Pulmonary artery endothelial cell (primary cell): ENCODE measurements around the gene ERP27. TPM values are rescaled to one million over a fixed set of nuclear protein-coding genes. Genes with fewer than 3 reads are reported as not detected.

ENCODE experiments used
- DNase-seq: peaks from one replicate; pipeline ENCODE4 v3.0.0-alpha.2; 2011; ENCODE audit warnings: low read depth, low spot score
- total RNA-seq: library from RNA; depleted of rRNA; stranded (reverse); fragments of >200 nt; gene quantifications from 2 replicates; pipeline ENCODE4 v1.2.3, GENCODE V29; 2014

ERP27 gene
- total RNA-seq, 1 donor from 2014 or later, result 0.33 TPM

DNA sequence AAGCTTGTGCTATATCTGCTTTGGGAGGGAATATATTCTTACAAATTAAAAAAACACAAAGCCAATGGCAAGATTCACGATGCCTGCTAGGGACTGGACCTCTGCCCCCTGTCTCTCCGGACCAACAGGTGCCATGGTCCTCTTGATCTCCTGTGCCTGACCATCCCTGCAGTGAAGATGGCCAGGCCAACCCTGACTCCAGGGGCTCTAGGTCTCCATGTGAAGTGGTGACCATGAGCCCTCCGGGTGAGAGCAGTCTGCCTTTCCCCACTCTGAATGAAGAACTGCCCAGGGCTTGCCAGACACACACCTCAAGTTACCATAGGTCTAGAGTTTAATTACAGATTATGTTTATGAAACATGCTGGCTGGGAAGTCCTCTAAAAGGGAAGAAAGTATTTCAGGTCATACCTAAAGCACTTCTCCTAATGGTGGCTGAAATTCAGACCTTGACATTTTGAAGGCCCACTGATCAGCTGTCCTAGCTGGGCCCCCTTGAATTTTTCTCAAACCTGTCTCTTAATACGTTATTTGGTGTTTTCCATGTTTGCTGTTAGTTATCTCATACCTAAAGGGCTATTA lies 21.7 kb upstream of the ERP27 start:
- no peak for DNase-seq

DNA sequence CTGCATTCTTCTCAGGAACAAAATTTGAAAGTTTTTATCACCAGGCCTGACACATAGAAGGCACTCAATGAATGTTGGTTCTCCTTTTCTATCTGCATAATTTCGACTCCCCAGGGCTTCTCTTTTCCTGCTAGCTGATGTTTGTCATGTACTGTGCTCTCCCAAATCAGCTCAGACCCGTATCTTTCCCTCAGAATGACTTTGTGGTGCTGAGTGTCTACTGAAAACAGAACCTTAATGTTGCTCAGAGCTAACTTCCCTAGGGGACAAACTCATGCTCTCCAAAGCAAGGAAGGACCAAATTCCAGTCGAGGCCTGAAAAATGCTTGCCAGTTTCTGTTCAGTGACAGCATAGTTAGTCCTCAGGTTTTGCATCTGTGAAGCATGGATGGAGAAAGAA lies 21.1 kb upstream of the ERP27 start:
- DNase-seq, result no peak

DNA sequence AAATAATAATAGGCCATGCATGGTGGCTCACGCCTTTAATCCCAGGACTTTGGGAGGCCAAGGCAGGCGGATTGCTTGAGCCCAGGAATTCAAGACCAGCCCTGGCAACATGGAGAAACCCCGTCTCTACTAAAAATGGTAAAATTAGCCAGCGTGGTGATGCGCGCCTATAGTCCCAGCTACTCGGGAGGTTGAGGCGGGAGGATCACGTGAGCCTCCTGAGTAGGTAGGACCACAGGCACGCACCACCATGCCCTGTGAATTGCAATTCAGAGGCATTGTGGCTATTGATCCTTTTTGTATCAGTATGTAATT lies 20.7 kb upstream of the ERP27 start:
- no peak for DNase-seq

GRCh38 chr12:14958361-14959125 lies 20.2 kb upstream of the ERP27 start:
- DNase-seq, result no peak

- no peak for DNase-seq
Measured at GRCh38 chr12:14957551-14958168, 19.3 kb upstream of the ERP27 start.

- no peak for DNase-seq
Measured at GRCh38 chr12:14956905-14957304, 18.6 kb upstream of the ERP27 start.

DNA sequence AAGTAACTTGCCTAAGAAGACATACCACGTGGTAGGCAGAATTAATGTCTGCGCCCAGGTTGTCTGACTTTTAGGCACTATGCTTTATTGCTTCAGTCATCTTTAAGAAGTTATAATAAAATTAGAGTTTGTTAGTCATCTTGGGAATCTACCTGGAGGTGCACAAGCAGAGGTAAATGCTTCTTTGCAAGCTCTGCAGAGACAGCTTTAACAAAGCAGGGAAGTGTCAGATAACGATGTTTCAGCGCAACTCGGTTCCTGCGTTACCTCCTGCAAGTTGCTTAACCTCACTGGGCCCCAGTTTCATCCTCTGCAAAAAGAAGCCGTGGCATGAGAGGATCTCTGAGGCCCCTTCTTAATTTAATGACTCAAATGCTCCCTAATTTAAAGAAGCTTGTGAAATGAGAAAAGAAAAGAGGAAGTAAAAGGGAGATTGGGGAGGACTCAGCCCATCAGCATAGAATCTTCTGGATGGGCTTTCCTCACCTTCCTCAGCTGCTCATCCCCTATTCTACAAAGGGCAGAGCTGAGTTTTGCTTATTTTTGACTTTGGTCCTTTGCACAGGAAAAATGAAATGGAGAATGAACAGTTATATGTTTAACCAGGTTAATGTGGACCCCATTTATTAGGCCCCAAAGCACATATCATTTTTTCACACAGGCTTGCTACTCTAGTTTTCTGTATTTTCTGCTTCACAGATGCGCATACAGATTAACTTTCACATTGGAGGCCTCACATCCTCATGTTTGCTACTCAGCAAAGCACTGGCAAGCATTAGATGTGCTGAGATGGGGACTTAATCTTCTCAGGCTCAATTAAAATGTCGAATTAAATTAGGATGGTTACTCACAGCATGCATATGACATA lies 17.9 kb upstream of the ERP27 start:
- DNase-seq, result no peak

DNA sequence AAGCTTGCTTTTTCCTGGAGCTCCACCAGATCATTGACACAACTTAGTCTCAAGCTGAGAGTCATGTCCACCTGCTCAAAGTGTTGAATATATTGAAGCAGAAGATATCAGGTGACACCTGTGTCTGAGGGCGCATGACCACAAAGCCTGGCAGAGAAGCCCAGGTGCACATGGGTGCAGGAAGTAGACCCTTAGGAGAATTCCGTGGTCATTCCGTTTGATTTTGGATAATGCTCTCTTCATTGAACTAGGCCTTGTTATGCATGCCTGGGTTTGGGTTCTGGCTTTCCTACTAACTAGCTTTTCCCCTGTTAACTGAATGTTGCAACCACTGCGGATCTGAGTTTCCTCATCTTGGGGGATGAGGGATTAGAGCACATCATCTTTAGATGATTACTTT lies 15.9 kb upstream of the ERP27 start:
- no peak for DNase-seq

DNA sequence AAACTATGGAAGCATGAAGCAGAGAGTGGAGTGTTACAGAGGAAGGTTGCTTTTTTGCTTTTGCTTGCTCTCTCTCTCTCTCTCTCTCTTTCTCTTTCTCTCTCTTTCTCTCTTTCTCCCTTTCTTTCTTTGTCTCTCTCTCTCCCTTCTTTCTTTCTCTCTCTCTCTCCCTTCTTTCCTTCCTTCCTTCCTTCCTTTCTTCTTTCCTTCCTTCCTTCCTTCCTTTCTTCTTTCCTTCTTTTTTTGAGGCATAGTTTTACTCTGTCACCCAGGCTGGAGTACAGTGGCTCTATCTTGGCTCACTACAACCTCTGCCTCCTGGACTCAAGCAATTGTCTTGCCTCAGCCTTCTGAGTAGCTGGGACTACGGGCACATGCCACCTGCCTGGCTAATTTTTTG lies 15.4 kb upstream of the ERP27 start:
- DNase-seq, result no peak

GRCh38 chr12:14952299-14952921 lies 14.1 kb upstream of the ERP27 start:
- DNase-seq, result peak; percentile 99

GRCh38 chr12:14951851-14952250 lies 13.5 kb upstream of the ERP27 start:
- no peak for DNase-seq

DNA sequence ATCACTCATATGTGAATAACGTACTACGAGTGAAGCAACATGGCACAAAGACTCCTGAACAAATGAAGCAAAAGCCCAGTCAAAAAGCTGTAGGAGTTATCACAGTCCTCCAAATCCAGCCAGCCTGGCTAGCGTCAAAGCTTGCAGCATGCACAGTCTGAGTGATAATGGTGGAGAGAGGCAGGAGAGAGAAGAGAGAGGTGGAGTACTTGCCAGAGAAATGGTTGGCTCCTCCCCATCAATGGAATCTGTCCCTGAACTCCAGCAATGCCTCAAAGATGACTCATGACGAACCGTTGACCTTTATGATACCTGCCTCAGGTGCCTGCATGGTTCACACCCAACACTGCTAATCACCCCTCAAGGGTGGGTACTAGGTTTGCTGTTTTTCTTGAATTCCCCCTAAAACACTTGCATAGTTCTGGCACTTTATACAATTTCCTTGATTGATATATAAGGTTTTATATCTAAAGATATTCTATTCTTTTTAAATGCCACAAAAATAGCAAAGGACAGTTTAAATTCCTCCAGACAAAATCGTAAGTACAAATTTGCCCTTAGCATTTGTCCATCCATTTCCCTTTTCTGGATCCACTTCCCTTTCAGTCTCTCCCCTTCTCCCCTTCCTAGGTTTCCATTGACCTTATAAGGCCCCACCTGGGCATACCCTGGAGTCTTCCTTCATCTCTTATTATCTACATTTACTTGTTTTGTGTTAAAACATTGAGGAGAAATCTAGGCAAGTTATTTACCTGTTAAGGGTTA lies 12.8 kb upstream of the ERP27 start:
- DNase-seq, result no peak

GRCh38 chr12:14950421-14950820 lies 12.1 kb upstream of the ERP27 start:
- DNase-seq, result no peak

DNA sequence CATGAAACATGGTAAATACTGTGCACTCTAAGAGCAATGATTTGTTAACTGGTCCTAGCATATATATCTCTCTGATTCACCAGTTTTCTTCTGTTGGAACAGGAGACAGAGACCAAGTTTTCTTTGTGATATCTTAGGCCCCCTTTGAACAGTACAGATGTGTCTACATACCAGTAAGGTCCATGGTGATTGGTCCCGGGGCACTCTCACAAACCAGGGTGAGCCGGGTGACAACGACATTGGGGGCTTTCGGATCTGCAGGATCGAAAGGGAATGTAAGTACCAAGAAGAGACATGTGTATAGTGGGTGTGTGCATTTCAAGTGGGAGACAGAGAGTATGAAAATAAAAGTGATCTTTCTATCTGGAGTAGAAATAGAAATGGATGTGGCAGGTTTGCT lies 11.3 kb upstream of the ERP27 start:
- no peak for DNase-seq

DNA sequence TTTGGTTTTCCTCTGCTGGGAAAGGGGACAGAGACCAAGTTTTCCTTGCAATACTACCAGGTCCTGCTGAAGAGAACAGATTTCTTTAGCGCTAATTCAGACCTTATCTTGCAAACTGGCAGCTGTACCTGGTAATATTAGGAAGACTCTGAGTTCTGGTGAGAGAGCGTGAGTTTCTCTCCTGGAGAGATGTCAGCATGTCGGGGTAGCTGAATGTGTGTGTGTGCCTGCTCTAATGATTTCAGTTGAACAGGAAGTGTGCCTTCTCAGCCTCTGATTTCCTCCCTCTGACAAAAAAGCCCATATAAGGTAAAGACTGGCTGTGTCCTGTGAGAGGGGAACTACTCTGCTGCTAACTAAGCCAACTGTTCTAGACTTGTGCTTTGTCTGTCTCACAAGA lies 10.3 kb upstream of the ERP27 start:
- DNase-seq, result peak; percentile 94

DNA sequence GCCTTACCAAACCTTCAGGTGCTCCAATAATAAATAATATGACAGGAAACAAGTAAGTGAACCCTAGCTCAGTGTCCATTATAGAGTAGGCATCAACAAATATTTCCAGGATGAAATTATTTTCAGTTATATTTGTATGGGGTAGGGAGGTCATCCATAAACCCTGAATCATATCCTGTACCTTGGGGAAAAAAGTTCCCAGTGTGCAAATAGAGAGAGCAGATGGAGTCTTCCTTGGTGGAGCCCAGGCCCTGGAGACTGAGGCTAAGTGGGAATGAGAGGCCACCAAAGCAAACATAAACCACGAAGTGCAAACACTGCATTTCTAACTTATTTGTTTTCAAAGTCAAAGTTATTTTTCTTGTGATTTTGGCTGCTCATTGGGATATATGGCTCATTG lies 8.5 kb upstream of the ERP27 start:
- DNase-seq, result no peak

DNA sequence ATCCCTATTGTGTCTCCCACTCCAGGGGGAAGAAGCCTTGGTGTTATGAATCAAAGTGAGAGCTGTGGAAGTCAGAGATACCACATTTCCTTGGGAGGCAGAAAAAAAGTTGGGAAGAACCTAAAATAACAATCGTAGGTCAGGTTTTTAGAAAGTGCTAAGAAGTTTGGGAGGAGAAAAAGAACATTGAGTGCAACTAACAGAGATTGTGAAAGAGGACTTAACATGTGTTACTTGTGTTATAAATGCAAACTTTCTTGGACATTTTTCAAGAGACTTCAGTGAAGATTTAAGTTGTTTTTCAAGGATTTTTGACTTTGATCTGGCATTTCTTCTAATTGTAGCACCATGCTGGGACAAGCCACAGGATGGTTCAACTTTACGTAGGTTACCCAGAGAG lies 7.8 kb upstream of the ERP27 start:
- DNase-seq, result no peak

GRCh38 chr12:14942196-14942931 lies 4.0 kb upstream of the ERP27 start:
- DNase-seq, result no peak

DNA sequence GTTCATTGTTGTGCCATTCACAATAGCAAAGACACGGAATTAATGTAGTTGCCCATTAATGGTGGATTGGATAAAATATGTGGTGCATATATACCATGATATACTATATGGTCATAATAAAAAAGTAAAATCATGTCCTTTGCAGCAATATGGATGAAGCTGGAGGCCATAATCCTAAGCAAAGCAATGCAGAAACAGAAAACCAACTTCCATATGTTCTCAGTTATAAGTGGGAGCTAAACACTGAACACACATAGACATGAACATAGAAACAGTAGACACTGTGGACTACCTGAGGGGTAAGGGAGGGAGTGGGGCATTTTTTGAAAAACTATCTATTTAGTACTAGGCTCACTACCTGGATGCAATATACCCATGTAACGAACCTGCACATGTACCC lies 3.0 kb upstream of the ERP27 start:
- DNase-seq, result no peak

- no peak for DNase-seq
Measured at GRCh38 chr12:14937689-14938088, 648 bp downstream of the ERP27 start.
